ENCODE results near the gene GPR39. TPM values are rescaled to one million over a fixed set of nuclear protein-coding genes. Genes with fewer than 3 reads are reported as not detected.

The GPR39 gene
- total RNA-seq, 2 donors from 2014 or later, result 22.1 to 22.3 TPM

DNA sequence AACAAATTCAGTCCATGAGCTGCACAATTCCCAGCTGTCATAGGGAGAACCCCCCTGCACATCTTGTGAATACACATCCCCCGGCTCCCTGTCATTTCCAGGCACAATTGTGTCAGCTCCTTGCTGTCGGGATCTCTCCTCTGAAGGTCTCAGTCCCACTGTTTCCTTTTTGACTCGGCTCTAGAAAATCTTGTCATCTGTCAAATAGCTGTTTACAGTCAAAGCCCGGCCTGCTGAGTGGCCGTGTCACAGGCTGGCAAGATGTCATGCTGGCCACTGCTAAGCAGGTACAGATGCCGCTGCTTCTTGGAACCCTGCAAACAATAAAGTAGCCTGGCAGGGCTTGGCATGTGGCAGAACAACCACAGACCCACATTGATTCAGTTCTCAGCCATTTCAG, 191.7 kb downstream of the GPR39 start:
- ATAC-seq, result no peak
- intact Hi-C loops (cut with DNase I, micrococcal nuclease), result no loop called here
- no peak for DNase-seq

DNA sequence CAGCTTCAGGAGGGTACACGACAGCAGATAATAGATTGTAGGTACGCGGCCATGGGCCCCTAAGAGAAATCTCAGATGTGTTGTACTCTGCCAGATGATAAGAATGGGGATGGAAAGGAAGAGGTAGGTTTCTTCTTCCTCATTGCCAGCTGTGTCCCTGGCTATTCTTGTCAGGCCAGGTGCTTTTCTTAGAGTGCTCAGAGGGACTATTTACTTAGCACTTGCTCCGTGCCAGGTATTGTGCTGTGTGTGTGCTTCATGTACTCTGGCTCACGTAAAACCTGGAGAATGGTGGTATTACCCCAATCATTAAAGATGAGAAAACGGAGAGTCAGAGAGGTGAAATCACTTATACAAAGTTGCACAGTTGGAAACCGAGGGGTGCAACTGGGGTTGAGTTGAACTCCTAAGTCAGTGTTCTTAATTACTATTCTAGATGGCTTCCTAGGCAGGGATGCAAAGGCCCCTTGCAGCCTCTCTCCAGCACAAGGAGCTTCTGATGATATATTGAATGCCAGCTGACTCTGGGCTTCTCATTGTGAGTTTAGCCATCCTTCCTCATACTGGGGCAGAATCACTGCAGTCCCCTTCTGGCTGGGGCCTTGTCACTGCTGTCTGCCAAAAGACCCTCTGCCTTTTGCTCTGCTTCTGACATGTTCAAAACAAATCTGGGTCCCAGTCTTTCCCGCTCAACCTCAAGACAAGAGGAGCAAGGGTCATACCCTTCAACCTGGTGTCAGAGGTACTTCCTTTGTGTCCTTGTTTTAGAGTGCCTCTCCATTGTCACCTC, 192.7 kb downstream of the GPR39 start:
- ATAC-seq (peak; percentile 78), DNase-seq (no peak)
- intact Hi-C loops (cut with DNase I, micrococcal nuclease), result no loop called here

DNA sequence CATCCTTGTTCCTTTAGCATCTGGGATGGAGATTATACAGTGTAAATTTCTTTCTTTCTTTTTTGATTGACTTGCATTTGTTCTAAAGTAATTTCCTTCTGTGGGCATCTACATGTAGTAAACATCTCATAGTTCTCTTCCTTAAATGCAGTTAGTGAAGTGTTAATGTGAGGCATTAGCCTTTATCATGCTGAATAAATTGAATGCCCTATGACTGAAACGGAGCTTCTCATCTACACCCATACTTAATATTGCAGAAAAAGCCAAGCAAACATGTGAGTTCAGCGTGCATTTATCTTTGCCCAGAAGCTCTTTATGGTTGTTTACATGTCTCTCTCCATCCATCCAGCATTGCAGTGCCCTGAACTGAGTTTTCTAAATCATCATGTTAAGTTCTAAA, 195.1 kb downstream of the GPR39 start:
- no peak for DNase-seq
- no peak for ATAC-seq
- intact Hi-C loops (cut with DNase I, micrococcal nuclease), result no loop called here

DNA sequence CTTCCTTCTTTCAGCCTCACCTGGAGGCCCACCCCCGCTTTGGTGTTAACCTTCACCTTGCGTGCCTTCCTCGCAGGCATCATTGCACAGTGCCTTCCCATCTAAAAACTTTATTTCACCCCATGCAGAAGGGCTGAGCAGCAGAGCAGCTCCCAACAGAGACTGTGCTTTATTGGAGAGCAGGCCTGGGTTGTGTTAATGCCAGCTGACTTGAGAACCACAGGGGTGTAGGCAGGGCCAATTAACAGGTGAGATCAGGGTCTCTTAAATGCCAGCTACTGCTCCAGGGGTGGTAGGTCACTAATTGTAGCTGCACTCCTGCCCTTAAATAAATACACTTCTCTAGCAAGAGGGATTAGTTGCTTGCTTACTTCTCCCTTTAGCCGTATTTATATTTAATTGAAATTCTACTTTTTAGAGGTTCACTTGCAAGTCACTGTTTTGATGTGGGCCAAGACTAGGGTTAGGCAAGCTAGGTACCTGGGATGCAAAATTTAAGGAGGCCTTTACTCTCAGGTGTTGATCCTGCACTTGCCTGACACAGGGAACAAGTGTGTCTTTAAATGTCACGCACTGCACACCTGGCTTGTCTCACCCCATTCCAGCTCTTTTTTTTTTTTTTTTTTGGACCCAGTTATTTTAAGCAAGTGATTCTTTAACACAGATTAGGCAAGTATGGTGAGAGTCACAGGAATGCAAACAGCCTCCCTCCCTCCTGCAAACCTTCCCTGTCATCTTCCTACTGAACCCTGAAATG, 198.9 kb downstream of the GPR39 start:
- DNase-seq (no peak), ATAC-seq (no peak)
- intact Hi-C loops (cut with DNase I, micrococcal nuclease), result no loop called here

DNA sequence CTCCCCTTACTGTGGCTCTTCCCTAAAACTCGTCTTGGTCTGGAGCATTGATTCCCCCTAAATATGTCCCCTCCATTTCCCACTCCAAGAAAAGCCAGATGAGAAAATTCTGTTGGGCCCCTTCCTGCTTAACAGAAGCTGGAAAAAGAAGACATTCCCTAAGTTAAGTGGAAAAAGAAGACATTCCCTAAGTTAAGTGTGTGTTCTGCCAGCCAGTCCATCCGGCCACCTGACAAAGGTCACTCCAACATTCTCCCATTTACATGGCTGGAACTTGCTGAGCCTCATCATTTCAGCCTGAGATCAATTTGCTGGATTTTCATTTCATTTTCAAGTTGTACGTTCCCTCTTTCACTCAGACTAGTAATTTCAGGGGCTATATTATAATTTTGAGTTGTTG, 201.4 kb downstream of the GPR39 start:
- intact Hi-C loops (cut with DNase I, micrococcal nuclease), result no loop called here
- DNase-seq (no peak), ATAC-seq (no peak)

DNA sequence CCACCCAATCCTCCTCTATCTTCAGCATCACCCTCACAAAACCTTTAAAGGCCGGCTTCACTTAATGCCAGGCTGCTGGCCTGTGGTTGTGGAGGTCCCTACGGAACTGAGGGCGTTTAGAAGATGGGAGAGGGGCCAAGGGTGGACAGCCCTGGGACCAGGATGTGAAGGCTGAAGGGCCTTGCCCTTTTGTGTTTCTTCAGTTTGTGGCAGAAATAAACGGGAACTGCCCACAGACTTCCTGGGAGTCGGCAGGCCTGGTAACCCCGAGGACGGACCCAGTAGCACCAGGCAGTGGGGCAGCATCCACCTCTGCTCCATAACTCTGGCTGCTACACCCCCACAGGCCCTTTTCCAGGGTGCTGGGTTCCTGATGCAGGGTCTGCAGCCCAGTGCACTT, 202.1 kb downstream of the GPR39 start:
- ATAC-seq (no peak), DNase-seq (no peak)
- intact Hi-C loops (cut with DNase I, micrococcal nuclease), result no loop called here

DNA sequence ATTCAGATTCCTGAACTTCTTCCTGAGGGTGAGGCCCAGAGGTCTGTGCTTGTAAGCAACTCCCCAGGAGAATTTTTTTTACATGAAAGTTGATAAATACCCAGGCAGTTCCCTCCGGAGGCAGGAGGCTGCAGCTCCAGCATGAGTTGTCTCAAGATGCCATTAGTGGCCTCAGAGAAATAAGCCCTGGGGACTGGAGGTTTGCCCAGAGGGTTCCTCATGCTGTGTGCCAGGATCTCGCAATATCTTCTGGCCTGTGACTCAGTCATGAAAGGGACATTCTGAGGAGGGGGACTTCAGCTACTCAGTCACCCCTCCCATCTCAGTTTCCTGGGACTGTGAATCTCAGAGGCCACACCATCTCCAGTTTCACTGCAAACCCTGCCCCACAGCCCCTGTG, 203.5 kb downstream of the GPR39 start:
- intact Hi-C loops (cut with DNase I, micrococcal nuclease), result no loop called here
- DNase-seq (no peak), ATAC-seq (no peak)

DNA sequence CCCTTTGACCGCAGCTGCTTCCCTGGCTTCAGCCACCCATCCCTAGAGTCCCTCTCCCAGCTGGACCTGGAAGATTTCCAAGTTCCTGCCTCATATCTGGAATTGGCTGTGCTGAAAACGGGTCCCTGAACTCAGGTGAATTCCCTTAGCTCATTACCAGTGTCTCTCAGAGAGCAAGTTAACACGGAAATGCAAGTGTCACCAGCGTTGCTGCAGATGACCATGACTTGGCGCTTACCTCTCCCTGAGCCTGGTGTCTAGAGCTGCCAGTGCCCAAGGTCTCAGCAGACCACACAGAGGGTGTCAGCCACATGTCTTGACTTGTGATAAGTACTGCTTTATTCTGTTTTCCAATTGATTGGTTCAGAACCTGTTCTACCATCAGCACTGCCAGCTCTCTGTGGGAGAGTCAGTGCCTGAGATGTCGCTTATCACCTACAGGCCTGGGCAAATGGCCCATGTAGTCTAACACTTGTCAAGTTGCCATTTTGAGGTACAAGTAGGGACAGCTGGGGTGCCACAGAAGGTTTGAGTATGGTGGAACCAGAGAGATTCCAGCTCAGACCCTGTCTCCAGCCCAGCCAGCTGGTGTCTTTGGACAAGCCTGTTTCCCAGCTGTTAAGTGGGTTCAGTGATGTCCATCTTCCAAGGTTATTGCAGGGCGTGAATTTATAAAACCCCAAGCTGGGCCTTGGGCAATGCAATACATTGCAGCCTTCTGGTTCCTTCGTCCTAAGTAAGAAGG, 204.7 kb downstream of the GPR39 start:
- ATAC-seq (peak; percentile 49), DNase-seq (no peak)
- intact Hi-C loops (cut with DNase I, micrococcal nuclease), result no loop called here

DNA sequence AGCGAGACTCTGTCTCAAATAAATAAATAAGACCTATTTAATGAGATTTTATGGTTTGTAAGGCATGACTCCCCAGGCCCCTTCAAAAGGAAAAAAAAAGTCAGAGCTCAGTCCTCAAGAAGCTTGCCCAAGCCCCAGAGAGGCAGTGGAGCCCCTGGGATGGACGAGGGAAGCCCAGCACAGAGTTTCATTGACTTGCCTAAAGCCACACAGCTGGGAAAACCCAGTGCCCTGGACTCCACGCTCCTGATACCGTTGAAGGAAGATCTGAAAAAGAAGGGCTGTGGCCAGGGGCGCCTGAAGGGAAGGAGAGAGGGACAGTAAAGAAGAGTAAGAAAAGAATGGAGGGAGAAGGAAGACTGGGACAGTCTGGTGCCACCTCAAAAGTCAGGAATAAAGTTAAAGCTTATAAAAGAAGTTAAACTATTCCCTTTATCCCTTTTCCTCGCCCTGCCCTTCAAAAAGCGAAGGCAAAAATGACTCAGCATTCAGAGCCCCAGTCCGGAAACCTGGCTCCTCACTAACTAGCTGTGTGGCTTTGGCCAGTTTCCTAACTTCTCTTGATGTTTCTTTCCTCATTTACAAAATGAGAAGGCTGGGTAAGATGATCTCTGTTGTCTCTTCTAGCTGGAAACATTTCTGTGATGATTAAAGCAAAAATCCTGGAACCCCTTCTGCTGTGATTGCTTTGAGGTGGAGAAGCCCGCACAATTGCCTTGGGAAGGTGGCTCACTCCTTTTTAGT, 206.7 kb downstream of the GPR39 start:
- ATAC-seq (no peak), DNase-seq (no peak)
- intact Hi-C loops (cut with DNase I, micrococcal nuclease), result no loop called here

DNA sequence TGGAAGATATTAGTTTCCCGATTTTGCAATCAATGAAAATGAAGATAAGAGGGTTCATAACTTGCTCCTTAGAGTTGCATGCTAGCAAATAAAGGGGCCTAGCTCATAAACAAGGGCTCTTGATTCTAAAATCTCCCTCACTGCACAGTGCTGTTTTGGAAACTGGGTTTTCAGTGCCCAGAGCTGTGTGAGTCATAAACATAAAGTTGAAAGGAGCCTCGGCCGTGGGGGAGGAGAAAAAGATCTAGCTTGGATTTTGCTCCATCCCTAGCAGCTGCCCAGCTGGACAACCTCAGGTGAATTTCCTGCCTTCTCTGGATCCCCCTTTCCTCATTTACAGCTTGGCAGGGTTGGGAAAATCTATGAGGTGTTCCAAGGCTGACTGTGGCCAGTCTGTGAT, 210.9 kb downstream of the GPR39 start:
- ATAC-seq (no peak), DNase-seq (no peak)
- intact Hi-C loops (cut with DNase I, micrococcal nuclease), result no loop called here

DNA sequence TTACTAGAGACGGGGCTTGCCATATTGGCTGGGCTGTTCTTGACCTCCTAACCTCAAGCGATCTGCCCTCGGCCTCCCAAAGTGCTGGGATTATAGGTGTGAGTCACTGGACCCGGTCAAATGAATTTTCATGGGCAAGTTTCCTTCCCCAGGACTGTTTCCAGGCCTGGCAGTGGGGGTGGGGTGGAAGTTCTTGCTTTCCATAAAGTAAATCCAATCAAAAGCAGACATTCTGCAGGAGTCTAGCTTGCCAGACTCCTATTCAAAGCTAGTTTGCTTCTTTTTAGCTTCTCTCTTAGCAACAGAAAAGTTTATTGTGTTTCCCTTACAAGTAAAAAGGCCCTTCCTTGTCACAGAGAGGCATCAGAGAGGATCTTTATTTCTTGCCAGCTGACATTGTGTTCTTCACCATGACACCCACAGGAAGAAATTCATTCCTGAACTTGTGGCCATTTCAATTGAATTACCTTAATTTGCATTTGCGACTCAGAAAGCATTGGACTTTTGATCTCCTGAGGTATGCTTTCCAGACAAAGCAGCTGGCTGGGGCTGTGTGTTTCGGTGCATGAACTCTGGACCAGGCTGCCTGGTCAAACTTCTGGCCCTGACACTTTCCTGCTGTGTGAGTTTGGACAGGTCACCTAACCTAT, 215.5 kb downstream of the GPR39 start:
- intact Hi-C loops (cut with DNase I, micrococcal nuclease), result no loop called here
- DNase-seq, result peak; percentile 43 to 49
- peak; percentile 90 for ATAC-seq

DNA sequence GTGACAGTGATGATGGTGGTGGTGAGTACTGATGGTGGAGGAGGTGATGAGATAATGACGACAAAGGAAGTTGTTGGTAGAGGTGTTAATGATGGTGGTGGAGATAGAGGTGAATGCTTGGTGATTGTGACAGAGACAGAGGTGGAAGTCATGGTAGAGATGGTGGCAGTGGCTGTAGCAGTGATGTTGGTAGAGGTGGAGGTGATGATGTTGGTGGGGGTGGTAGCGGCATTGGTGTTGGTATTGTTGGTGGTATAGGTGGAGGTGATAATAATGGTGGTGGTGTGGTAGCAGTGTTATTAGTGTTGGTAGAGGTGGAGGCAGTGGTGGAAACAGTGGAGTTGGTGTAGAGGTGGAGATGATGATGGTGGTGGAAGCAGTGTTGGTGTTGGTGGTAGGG, 217.0 kb downstream of the GPR39 start:
- ATAC-seq, result no peak
- intact Hi-C loops (cut with DNase I, micrococcal nuclease), result no loop called here
- no peak for DNase-seq

DNA sequence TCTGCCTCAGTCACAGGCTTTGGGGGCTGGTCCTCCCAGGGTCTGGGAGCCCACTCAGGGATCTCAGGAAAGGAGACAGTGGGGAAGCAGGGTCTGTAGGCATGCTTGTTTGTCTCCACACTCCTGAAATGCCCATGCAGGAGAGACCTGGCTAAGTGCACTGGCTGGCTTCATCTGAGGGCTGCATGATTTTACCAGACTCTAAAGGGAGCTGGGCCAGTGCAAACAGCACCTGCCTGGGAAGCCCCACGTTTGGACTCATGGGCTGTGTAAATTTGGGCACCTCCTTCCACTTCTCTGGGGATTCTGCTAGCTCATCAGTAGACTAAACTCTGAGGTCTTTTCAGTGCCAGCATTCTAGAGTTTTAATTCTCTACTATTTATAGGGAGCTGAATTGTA, 219.7 kb downstream of the GPR39 start:
- ATAC-seq, result no peak
- intact Hi-C loops (cut with DNase I, micrococcal nuclease), result no loop called here

DNA sequence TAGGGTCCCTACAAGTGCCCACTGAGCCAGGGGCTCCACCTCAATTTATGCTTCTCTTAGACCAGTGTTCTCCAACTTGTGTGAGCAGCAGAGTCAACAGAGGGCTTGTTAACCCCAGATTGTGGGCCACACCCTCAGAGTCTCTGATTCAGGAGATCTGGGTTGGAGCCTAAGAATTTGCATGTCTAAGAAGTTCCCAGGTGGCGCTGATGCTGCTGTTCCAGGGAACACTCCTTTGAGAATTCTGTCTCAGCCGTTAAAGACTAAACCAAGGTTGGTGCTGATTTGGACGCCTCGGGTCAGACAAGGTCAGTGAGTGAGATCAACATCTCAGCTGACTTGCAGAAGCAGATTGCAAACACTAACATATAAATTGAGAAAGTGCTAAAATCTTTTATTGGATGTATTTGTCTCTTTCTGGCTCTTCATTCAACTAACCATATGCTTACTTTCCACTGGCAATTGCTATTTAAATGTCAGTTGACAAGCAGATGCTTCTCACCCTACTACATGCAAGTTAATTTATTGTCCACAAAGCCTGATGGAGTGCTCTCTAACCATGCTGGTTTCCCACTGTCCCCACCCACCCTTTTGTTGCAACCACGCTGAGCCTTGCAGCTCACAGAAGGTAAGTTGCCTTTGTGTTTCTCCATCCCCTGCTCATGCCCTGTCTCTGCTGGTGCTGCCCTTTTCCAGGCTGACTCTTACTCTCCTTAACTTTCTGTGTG, 221.9 kb downstream of the GPR39 start:
- DNase-seq, result no peak
- ATAC-seq, result peak; percentile 30
- intact Hi-C loops (cut with DNase I, micrococcal nuclease), result no loop called here

More for the DNA sequence above, 219.7 kb downstream of the GPR39 start:
- DNase-seq, result no peak

DNA sequence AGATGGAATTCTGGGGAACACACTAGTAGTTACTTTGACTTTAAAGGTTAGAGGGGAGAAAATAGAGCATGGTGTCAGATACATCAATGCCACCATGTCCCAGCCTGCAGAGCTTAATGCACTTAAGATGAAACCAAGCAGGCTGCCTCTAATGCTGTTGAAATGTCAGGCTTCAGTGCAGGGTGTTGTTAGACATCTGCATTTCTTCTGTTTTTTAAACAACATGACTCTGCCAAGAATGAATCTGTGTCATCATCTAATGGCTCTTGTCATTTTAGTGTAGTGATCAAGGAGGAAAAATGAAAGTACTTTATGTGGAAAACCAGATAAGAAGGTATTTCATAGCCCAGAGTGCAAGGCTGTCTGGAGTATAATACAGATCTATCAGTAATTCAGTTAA, 223.5 kb downstream of the GPR39 start:
- intact Hi-C loops (cut with DNase I, micrococcal nuclease), result no loop called here
- ATAC-seq, result no peak
- no peak for DNase-seq

DNA sequence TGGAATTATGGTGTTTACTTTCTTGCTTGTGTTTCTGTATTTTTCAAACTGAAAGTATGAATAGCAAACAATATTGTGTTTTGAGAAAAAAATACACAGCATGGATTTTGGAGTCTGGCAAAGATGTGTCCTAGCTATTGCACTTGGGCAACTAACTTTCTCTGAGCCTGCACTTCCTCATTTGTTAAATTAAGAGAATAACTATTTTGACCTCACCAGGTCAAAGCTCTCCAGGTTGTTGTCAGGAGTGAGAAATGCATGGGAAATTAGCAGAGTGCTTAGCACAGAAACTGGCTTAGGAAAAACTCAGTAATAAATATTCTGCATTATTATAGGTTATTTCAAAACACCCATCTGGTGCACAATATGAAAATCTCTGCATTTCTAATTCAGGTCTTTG, 225.2 kb downstream of the GPR39 start:
- DNase-seq (no peak), ATAC-seq (no peak)
- intact Hi-C loops (cut with DNase I, micrococcal nuclease), result no loop called here

DNA sequence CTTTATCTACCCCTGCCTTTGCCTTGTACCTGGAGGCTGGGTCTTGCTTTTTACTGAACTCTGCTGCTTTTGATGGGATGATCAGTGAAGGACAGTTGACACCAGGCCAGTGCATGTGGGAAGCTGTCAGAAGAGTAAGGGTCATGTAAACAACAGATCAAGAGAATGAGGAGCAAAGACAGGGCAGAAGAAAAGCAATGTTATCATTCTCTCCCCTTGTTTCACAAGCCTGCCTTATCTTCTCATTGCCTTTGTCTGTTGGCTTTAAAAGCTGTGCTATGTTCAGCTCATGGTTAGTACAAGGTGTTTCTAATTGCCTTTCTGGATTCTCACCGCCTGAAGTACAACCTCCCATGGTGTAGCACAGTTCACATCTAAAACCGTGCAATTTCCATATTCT, 225.8 kb downstream of the GPR39 start:
- ATAC-seq (no peak), DNase-seq (no peak)
- intact Hi-C loops (cut with DNase I, micrococcal nuclease), result no loop called here

DNA sequence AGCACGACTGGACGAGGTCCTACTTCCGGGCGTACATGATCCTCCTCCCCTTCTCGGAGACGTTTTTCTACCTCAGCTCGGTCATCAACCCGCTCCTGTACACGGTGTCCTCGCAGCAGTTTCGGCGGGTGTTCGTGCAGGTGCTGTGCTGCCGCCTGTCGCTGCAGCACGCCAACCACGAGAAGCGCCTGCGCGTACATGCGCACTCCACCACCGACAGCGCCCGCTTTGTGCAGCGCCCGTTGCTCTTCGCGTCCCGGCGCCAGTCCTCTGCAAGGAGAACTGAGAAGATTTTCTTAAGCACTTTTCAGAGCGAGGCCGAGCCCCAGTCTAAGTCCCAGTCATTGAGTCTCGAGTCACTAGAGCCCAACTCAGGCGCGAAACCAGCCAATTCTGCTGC, 228.6 kb downstream of the GPR39 start:
- intact Hi-C loops (cut with DNase I, micrococcal nuclease), result no loop called here
- ATAC-seq, result no peak
- no peak for DNase-seq

Measured in left colon (tissue), 2 donors.